Caki2 (cell line): Measurements from ENCODE around the gene PSMG4. TPM values are rescaled to one million over a fixed set of nuclear protein-coding genes. Genes with fewer than 3 reads are reported as not detected.

ENCODE experiments used
- DNase-seq: peaks from one replicate; pipeline ENCODE4 v3.0.0-alpha.2; 2015; ENCODE audit warnings: low read depth
- in situ Hi-C: cut with HindIII; loops from 2 replicates; pipeline ENCODE4 v1.10.0; 2016; ENCODE audit warnings: low sequenced_read_pairs, low pct_unique_long_range_greater_than_20kb, mixed read lengths
- total RNA-seq: library from RNA; depleted of rRNA; stranded (reverse); fragments of >200 nt; shearing (Covaris generic); gene quantifications from 2 replicates; pipeline ENCODE4 v1.2.3, GENCODE V29; 2014; ENCODE audit warnings: low replicate concordance; rRNA removed

The PSMG4 gene
- total RNA-seq, 1 experiment from 2014 or later, result 74.5 TPM

- DNase-seq, result no peak
- in situ Hi-C loops, result no loop called here
Measured at GRCh38 chr6:3312604-3313231, 54.0 kb downstream of the PSMG4 start.

- in situ Hi-C loops, result no loop called here
- no peak for DNase-seq
Measured at GRCh38 chr6:3314176-3314575, 55.4 kb downstream of the PSMG4 start.

GRCh38 chr6:3314621-3315467 is 56.1 kb downstream of the PSMG4 start:
- no peak for DNase-seq
- in situ Hi-C loops, result no loop called here

GRCh38 chr6:3315841-3316240 is 57.1 kb downstream of the PSMG4 start:
- in situ Hi-C loops, result no loop called here
- no peak for DNase-seq

- no peak for DNase-seq
- in situ Hi-C loops, result no loop called here
Measured at GRCh38 chr6:3316331-3316730, 57.6 kb downstream of the PSMG4 start.

GRCh38 chr6:3316818-3317217 is 58.1 kb downstream of the PSMG4 start:
- in situ Hi-C loops, result no loop called here
- no peak for DNase-seq

Other genes with a start within 250 kb of the PSMG4 start
- 6.7 and 7.5 TPM in 2 replicates for gene RIPK1, start 190.5 kb upstream of the PSMG4 start, total RNA-seq
- gene BPHL, start 140.2 kb upstream of the PSMG4 start, total RNA-seq, result 29.5 and 35.9 TPM in 2 replicates
- 69.0 and 77.3 TPM in 2 replicates for gene TUBB2A, start 101.4 kb upstream of the PSMG4 start, total RNA-seq
- 3.0 and 5.3 TPM in 2 replicates for gene TUBB2B, start 31.3 kb upstream of the PSMG4 start, total RNA-seq
- gene SLC22A23, start 198.1 kb downstream of the PSMG4 start, total RNA-seq, result 3.6 and 10.1 TPM in 2 replicates